ENCODE measurements around the gene CSKMT.

CSKMT gene

GRCh38 chr11:62715150-62716130 is 50.3 kb downstream of the CSKMT start:
- Histone ChIP-seq H3K9ac (ENCODE audit: low read length) (no peak overlapping the region), H3K4me2 (ENCODE audit: low read depth, low read length, poor library complexity, severe bottlenecking) (no peak overlapping the region), H3K27ac (ENCODE audit: low read depth, low read length) (no peak overlapping the region), H3K79me2 (ENCODE audit: insufficient read depth, low read length) (peaks cover 15% of the 10 kb centered on the region), H3K4me3 (ENCODE audit: insufficient read depth, low read length, poor library complexity, severe bottlenecking) (no peak overlapping the region), H3K9me3 (ENCODE audit: insufficient read depth, low read length) (no peaks in the 10 kb centered on the region), H3K27me3 (ENCODE audit: low read length) (no peaks in the 10 kb centered on the region), H4K20me1 (ENCODE audit: low read depth, low read length) (no peaks in the 10 kb centered on the region), H3K36me3 (ENCODE audit: low read length) (peaks cover 43% of the 10 kb centered on the region), H3K9me2 (replicated peaks; ENCODE audit: insufficient read depth, low read length) (no peaks in the 10 kb centered on the region), H3F3A (ENCODE audit: insufficient read depth) (peaks cover 13% of the 10 kb centered on the region), H2AFZ (ENCODE audit: low read depth, low read length, severe bottlenecking) (no peak overlapping the region)
- TF ChIP-seq, protein P1, sequence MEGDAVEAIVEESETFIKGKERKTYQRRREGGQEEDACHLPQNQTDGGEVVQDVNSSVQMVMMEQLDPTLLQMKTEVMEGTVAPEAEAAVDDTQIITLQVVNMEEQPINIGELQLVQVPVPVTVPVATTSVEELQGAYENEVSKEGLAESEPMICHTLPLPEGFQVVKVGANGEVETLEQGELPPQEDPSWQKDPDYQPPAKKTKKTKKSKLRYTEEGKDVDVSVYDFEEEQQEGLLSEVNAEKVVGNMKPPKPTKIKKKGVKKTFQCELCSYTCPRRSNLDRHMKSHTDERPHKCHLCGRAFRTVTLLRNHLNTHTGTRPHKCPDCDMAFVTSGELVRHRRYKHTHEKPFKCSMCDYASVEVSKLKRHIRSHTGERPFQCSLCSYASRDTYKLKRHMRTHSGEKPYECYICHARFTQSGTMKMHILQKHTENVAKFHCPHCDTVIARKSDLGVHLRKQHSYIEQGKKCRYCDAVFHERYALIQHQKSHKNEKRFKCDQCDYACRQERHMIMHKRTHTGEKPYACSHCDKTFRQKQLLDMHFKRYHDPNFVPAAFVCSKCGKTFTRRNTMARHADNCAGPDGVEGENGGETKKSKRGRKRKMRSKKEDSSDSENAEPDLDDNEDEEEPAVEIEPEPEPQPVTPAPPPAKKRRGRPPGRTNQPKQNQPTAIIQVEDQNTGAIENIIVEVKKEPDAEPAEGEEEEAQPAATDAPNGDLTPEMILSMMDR (IDR thresholded peaks at IDR 0.05; ENCODE audit: insufficient read depth, low read length, poor library complexity, severe bottlenecking): no peak
- no peak for TF ChIP-seq EZH2phosphoT487 (conservative IDR thresholded peaks at IDR 0.05; ENCODE audit: low read length)

GRCh38 chr11:62716206-62716605 is 51.1 kb downstream of the CSKMT start:
- Histone ChIP-seq H3K9ac (ENCODE audit: low read length) (no peak overlapping the region), H3K4me2 (ENCODE audit: low read depth, low read length, poor library complexity, severe bottlenecking) (no peak overlapping the region), H3K9me3 (ENCODE audit: insufficient read depth, low read length) (no peaks in the 10 kb centered on the region), H3F3A (ENCODE audit: insufficient read depth) (peaks cover 13% of the 10 kb centered on the region), H2AFZ (ENCODE audit: low read depth, low read length, severe bottlenecking) (no peak overlapping the region), H3K27ac (ENCODE audit: low read depth, low read length) (no peak overlapping the region), H3K4me3 (ENCODE audit: insufficient read depth, low read length, poor library complexity, severe bottlenecking) (no peak overlapping the region), H3K79me2 (ENCODE audit: insufficient read depth, low read length) (peaks cover 20% of the 10 kb centered on the region), H3K9me2 (replicated peaks; ENCODE audit: insufficient read depth, low read length) (no peaks in the 10 kb centered on the region), H4K20me1 (ENCODE audit: low read depth, low read length) (no peaks in the 10 kb centered on the region), H3K36me3 (ENCODE audit: low read length) (peaks cover 47% of the 10 kb centered on the region), H3K27me3 (ENCODE audit: low read length) (no peaks in the 10 kb centered on the region)
- no peak for TF ChIP-seq EZH2phosphoT487 (conservative IDR thresholded peaks at IDR 0.05; ENCODE audit: low read length)
- TF ChIP-seq, protein P1 (IDR thresholded peaks at IDR 0.05; ENCODE audit: insufficient read depth, low read length, poor library complexity, severe bottlenecking): no peak

DNA sequence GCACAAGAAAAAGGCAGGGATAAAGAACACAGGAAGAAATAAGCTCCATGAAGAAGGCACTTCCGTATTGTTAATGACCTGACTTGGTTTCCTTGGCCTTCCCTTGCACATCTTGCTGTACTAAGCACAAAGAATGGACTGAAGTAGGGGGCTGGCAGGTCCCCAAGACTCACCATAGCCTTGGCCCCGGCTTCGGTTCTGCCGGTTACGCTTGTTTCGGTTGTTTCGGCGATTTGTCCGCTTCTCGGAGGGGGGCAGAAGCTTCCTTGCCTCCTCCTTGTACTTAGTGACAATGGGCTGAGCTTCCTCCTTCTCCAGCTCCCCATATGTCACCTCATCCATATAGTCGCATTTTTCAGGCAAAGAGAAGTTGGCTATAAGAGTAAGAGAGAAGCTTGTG is 51.7 kb downstream of the CSKMT start:
- Histone ChIP-seq H3K4me3 (ENCODE audit: insufficient read depth, low read length, poor library complexity, severe bottlenecking) (no peak overlapping the region), H2AFZ (ENCODE audit: low read depth, low read length, severe bottlenecking) (no peak overlapping the region), H3K36me3 (ENCODE audit: low read length) (peaks cover 49% of the 10 kb centered on the region), H4K20me1 (ENCODE audit: low read depth, low read length) (no peaks in the 10 kb centered on the region), H3K27me3 (ENCODE audit: low read length) (no peaks in the 10 kb centered on the region), H3K27ac (ENCODE audit: low read depth, low read length) (no peak overlapping the region), H3K4me2 (ENCODE audit: low read depth, low read length, poor library complexity, severe bottlenecking) (no peak overlapping the region), H3F3A (ENCODE audit: insufficient read depth) (peaks cover 13% of the 10 kb centered on the region), H3K9me3 (ENCODE audit: insufficient read depth, low read length) (no peaks in the 10 kb centered on the region), H3K9me2 (replicated peaks; ENCODE audit: insufficient read depth, low read length) (no peaks in the 10 kb centered on the region), H3K9ac (ENCODE audit: low read length) (no peak overlapping the region), H3K79me2 (ENCODE audit: insufficient read depth, low read length) (peaks cover 23% of the 10 kb centered on the region)
- TF ChIP-seq, protein P1 (IDR thresholded peaks at IDR 0.05; ENCODE audit: insufficient read depth, low read length, poor library complexity, severe bottlenecking): no peak
- no peak for TF ChIP-seq EZH2phosphoT487 (conservative IDR thresholded peaks at IDR 0.05; ENCODE audit: low read length)

Measured in SU-DHL-6 (cell line).